ENCODE results near the gene RDH5. TPM values are rescaled to one million over a fixed set of nuclear protein-coding genes. Genes with fewer than 3 reads are reported as not detected.

The RDH5 gene
- total RNA-seq, 1 donor from 2014 or later, result 10.6 TPM

- no peak for DNase-seq (ENCODE audit: extremely low spot score in 2 of 2)
- TF ChIP-seq POLR2A (IDR thresholded peaks at IDR 0.05) (no peak), POLR2AphosphoS5 (IDR thresholded peaks at IDR 0.05; ENCODE audit: insufficient read depth in 1 of 2, low read depth in 1 of 2) (no peak)
- TF ChIP-seq, protein P1, sequence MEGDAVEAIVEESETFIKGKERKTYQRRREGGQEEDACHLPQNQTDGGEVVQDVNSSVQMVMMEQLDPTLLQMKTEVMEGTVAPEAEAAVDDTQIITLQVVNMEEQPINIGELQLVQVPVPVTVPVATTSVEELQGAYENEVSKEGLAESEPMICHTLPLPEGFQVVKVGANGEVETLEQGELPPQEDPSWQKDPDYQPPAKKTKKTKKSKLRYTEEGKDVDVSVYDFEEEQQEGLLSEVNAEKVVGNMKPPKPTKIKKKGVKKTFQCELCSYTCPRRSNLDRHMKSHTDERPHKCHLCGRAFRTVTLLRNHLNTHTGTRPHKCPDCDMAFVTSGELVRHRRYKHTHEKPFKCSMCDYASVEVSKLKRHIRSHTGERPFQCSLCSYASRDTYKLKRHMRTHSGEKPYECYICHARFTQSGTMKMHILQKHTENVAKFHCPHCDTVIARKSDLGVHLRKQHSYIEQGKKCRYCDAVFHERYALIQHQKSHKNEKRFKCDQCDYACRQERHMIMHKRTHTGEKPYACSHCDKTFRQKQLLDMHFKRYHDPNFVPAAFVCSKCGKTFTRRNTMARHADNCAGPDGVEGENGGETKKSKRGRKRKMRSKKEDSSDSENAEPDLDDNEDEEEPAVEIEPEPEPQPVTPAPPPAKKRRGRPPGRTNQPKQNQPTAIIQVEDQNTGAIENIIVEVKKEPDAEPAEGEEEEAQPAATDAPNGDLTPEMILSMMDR (IDR thresholded peaks at IDR 0.05), result no peak
- Histone ChIP-seq H3K4me1 (peaks cover 12% of the 10 kb centered on the region), H3K36me3 (no peaks in the 10 kb centered on the region), H3K4me3 (no peak overlapping the region), H3K9me3 (no peaks in the 10 kb centered on the region), H3K27ac (no peak overlapping the region), H3K27me3 (no peaks in the 10 kb centered on the region)
- intact Hi-C loops (cut with DNase I), result no loop called here
These were observed 35.3 kb upstream of the RDH5 start for GRCh38 chr12:55684761-55685370.

DNA sequence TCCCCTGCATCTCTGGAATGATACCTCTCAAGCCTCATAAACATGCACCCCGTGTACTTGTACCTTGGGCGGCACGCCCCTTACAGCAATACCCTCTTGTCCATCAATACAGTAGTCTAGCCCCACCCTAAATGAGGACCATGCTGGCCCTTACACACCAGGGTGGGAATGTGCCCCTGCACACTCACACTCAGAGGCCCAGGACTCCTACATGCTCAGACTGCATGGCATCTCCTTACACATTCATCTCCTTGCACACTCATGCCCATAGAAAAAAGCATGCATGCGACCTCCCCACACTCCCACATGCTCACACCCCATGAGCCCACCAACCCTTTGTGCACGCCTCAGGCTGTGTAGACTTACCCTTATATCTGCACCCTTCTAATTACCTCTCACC lies 34.5 kb upstream of the RDH5 start:
- no peaks in the 10 kb centered on the region for H3K27me3 ChIP-seq
- H3K36me3 ChIP-seq, result no peaks in the 10 kb centered on the region
- H3K4me3 ChIP-seq, result no peak overlapping the region
- intact Hi-C loops (cut with DNase I), result no loop called here
- H3K9me3 ChIP-seq, result no peaks in the 10 kb centered on the region
- H3K27ac ChIP-seq, result no peak overlapping the region
- peaks cover 12% of the 10 kb centered on the region for H3K4me1 ChIP-seq
- no peak for DNase-seq (ENCODE audit: extremely low spot score in 2 of 2)
- TF ChIP-seq POLR2AphosphoS5 (IDR thresholded peaks at IDR 0.05; ENCODE audit: insufficient read depth in 1 of 2, low read depth in 1 of 2) (no peak), POLR2A (IDR thresholded peaks at IDR 0.05) (no peak)
- TF ChIP-seq, protein P1 (IDR thresholded peaks at IDR 0.05), result no peak

- intact Hi-C loops (cut with DNase I), result no loop called here
- H3K9me3 ChIP-seq, result no peaks in the 10 kb centered on the region
- H3K36me3 ChIP-seq, result no peaks in the 10 kb centered on the region
- H3K27ac ChIP-seq, result no peak overlapping the region
- peaks cover 7% of the 10 kb centered on the region for H3K4me1 ChIP-seq
- H3K4me3 ChIP-seq, result no peak overlapping the region
- no peaks in the 10 kb centered on the region for H3K27me3 ChIP-seq
- DNase-seq (ENCODE audit: extremely low spot score in 2 of 2), result no peak
- TF ChIP-seq, protein P1 (IDR thresholded peaks at IDR 0.05), result no peak
- TF ChIP-seq POLR2A (IDR thresholded peaks at IDR 0.05) (no peak), POLR2AphosphoS5 (IDR thresholded peaks at IDR 0.05; ENCODE audit: insufficient read depth in 1 of 2, low read depth in 1 of 2) (no peak)
These were observed 33.7 kb upstream of the RDH5 start for GRCh38 chr12:55686366-55687010.

GRCh38 chr12:55687746-55688145 lies 32.4 kb upstream of the RDH5 start:
- Histone ChIP-seq H3K27me3 (no peaks in the 10 kb centered on the region), H3K36me3 (no peaks in the 10 kb centered on the region), H3K27ac (no peak overlapping the region), H3K4me3 (no peak overlapping the region), H3K9me3 (no peaks in the 10 kb centered on the region), H3K4me1 (no peaks in the 10 kb centered on the region)
- TF ChIP-seq POLR2A (IDR thresholded peaks at IDR 0.05), result no peak
- TF ChIP-seq POLR2AphosphoS5 (IDR thresholded peaks at IDR 0.05; ENCODE audit: insufficient read depth in 1 of 2, low read depth in 1 of 2), result no peak
- DNase-seq (ENCODE audit: extremely low spot score in 2 of 2), result no peak
- intact Hi-C loops (cut with DNase I), result no loop called here

GRCh38 chr12:55688716-55689655 lies 31.2 kb upstream of the RDH5 start:
- H3K27me3 ChIP-seq, result no peaks in the 10 kb centered on the region
- H3K4me3 ChIP-seq, result no peak overlapping the region
- H3K9me3 ChIP-seq, result no peaks in the 10 kb centered on the region
- no peak for DNase-seq (ENCODE audit: extremely low spot score in 2 of 2)
- TF ChIP-seq, protein P1 (IDR thresholded peaks at IDR 0.05), result no peak
- TF ChIP-seq POLR2AphosphoS5 (IDR thresholded peaks at IDR 0.05; ENCODE audit: insufficient read depth in 1 of 2, low read depth in 1 of 2) (no peak), POLR2A (IDR thresholded peaks at IDR 0.05) (no peak)
- H3K4me1 ChIP-seq, result no peaks in the 10 kb centered on the region
- H3K27ac ChIP-seq, result no peak overlapping the region
- intact Hi-C loops (cut with DNase I), result no loop called here
- H3K36me3 ChIP-seq, result no peaks in the 10 kb centered on the region

Data from vagina (tissue), 2 donors.